H1 (cell line): ENCODE measurements around the gene SLC5A11. TPM values are rescaled to one million over a fixed set of nuclear protein-coding genes. Genes with fewer than 3 reads are reported as not detected.

Experiments
- CTCF ChIA-PET: fragments of 300-600 bp; sonication (Branson Sonifier 250); formaldehyde crosslinking; loops from one replicate; lab custom pipeline; 2021; ENCODE audit not compliant: partially characterized antibody; lab: Charles Lee
- POLR2A ChIA-PET: fragments of 300-600 bp; sonication (Branson Sonifier 250); formaldehyde crosslinking; loops from one replicate; lab custom pipeline; 2021; ENCODE audit warnings: inconsistent platforms; ENCODE audit not compliant: partially characterized antibody; lab: Charles Lee
- DNase-seq, 2 experiments: peaks; one replicate each; pipeline versions ENCODE4 v3.0.0 to v3.0.0-alpha.2; 2010 to 2022; ENCODE audit warnings: low spot score in 2 of 2, low read depth in 1 of 2, mixed read lengths in 1 of 2
- FAIRE-seq: peaks from 2 replicates; lab custom pipeline; 2011; peaks lifted over from hg19 to GRCh38; lab: Jason Lieb, UNC
- H2AFZ ChIP-seq: 2 replicates; pipeline ENCODE4 v1.8.1; 2012; ENCODE audit warnings: low read length, inconsistent platforms
- H2AK5ac ChIP-seq: 2 replicates; pipeline ENCODE4 v1.6.1; 2013; ENCODE audit warnings: low read depth, low read length
- H2BK120ac ChIP-seq: replicated peaks from 2 replicates; pipeline ENCODE3; 2013; ENCODE audit warnings: low read depth, low read length, inconsistent platforms
- H2BK12ac ChIP-seq: 2 replicates; pipeline ENCODE4 v1.6.1; 2013; ENCODE audit warnings: low read depth, low read length
- H2BK15ac ChIP-seq: 2 replicates; pipeline ENCODE4 v1.6.1; 2013; ENCODE audit warnings: low read length
- H2BK20ac ChIP-seq: 2 replicates; pipeline ENCODE4 v1.6.1; 2013; ENCODE audit warnings: low read length
- H2BK5ac ChIP-seq: 2 replicates; pipeline ENCODE4 v1.6.1; 2013; ENCODE audit warnings: low read depth, low read length
- H3K14ac ChIP-seq: 2 replicates; pipeline ENCODE4 v1.6.1; 2013; ENCODE audit warnings: inconsistent platforms; ENCODE audit not compliant: insufficient read length
- H3K18ac ChIP-seq: 2 replicates; pipeline ENCODE4 v1.6.1; 2013; ENCODE audit warnings: low read length; ENCODE audit errors: extremely low read depth
- H3K23ac ChIP-seq: 2 replicates; pipeline ENCODE4 v1.6.1; 2013; ENCODE audit warnings: inconsistent platforms; ENCODE audit not compliant: insufficient read length
- H3K23me2 ChIP-seq: 2 replicates; pipeline ENCODE4 v1.6.1; 2013; ENCODE audit warnings: low read depth, low read length
- H3K27ac ChIP-seq: 2 replicates; pipeline ENCODE4 v1.6.1; 2011; ENCODE audit warnings: low read depth, low read length, inconsistent platforms
- H3K27me3 ChIP-seq, 4 experiments: replicated peaks in 1 of 4; 1 replicate in 1 of 4; 2 replicates in 3 of 4; pipeline versions ENCODE4 v1.6.1 to v1.8.1; 2011 to 2013; ENCODE audit warnings: low read length in 3 of 4, mild to moderate bottlenecking in 3 of 4, inconsistent platforms in 2 of 4, mixed read lengths in 2 of 4, moderate library complexity in 1 of 4; ENCODE audit not compliant: control insufficient read depth in 3 of 4, insufficient read depth in 3 of 4; ENCODE audit errors: extremely low read depth in 1 of 4
- H3K36me3 ChIP-seq, 4 experiments: 2 replicates each; pipeline versions ENCODE4 v1.6.1 to v1.8.1; 2011 to 2013; ENCODE audit warnings: mild to moderate bottlenecking in 4 of 4, low read length in 3 of 4, moderate library complexity in 2 of 4, control low read depth in 1 of 4, inconsistent platforms in 1 of 4; ENCODE audit not compliant: insufficient read depth in 4 of 4, control insufficient read depth in 2 of 4
- H3K4ac ChIP-seq: replicated peaks from 2 replicates; pipeline ENCODE3; 2013; ENCODE audit warnings: low read length, low read depth, mixed read lengths, inconsistent platforms; ENCODE audit not compliant: insufficient read length
- H3K4me1 ChIP-seq, 4 experiments: replicated peaks in 1 of 4; 1 replicate in 1 of 4; 2 replicates in 3 of 4; pipeline versions ENCODE4 v1.6.1 to v1.8.1; 2011 to 2013; ENCODE audit warnings: low read length in 3 of 4, inconsistent platforms in 2 of 4, mixed read lengths in 1 of 4; ENCODE audit not compliant: insufficient read depth in 4 of 4, control insufficient read depth in 3 of 4
- H3K4me2 ChIP-seq, 2 experiments: 2 replicates each; pipeline versions ENCODE4 v1.6.1 to v1.8.1; 2011 to 2013; ENCODE audit warnings: low read depth in 2 of 2, low read length in 2 of 2, control low read depth in 1 of 2, inconsistent platforms in 1 of 2, mild to moderate bottlenecking in 1 of 2; ENCODE audit not compliant: insufficient read depth in 1 of 2
- H3K4me3 ChIP-seq, 4 experiments: fragments of 200-600, 300-600 bp in 1 of 4; sonication (generic), shearing (Covaris generic), sonication (Bioruptor Twin) in 1 of 4; 2 replicates each; pipeline versions ENCODE4 v1.5.1 to v1.8.1; 2011 to 2016; ENCODE audit warnings: low read length in 4 of 4, low read depth in 3 of 4, control low read depth in 2 of 4, inconsistent platforms in 2 of 4, mild to moderate bottlenecking in 2 of 4, mixed read lengths in 1 of 4, moderate library complexity in 1 of 4; ENCODE audit not compliant: insufficient read depth in 2 of 4; ENCODE audit errors: extremely low read depth in 1 of 4
- H3K56ac ChIP-seq: replicated peaks from 2 replicates; pipeline ENCODE3; 2013; ENCODE audit warnings: low read depth, mild to moderate bottlenecking, mixed read lengths, low read length, inconsistent platforms; ENCODE audit not compliant: insufficient read length
- H3K79me1 ChIP-seq: 2 replicates; pipeline ENCODE4 v1.6.1; 2013; ENCODE audit warnings: low read depth, low read length, control low read depth
- H3K79me2 ChIP-seq, 2 experiments: 2 replicates each; pipeline versions ENCODE4 v1.6.1 to v1.8.1; 2012 to 2013; ENCODE audit warnings: low read length in 2 of 2, mild to moderate bottlenecking in 2 of 2, inconsistent platforms in 1 of 2; ENCODE audit not compliant: insufficient read depth in 2 of 2, control insufficient read depth in 1 of 2
- H3K9ac ChIP-seq, 4 experiments: replicated peaks in 1 of 4; 1 replicate in 1 of 4; 2 replicates in 3 of 4; pipeline versions ENCODE4 v1.6.1 to v1.8.1; 2011 to 2013; ENCODE audit warnings: low read depth in 3 of 4, low read length in 3 of 4, control low read depth in 2 of 4, mild to moderate bottlenecking in 2 of 4, moderate library complexity in 2 of 4, inconsistent platforms in 1 of 4; ENCODE audit errors: extremely low read depth in 1 of 4
- H3K9me3 ChIP-seq, 2 experiments: 2 replicates each; pipeline versions ENCODE4 v1.6.1 to v1.8.1; 2012 to 2013; ENCODE audit warnings: mild to moderate bottlenecking in 2 of 2, moderate library complexity in 2 of 2, control low read depth in 1 of 2, inconsistent platforms in 1 of 2, low read depth in 1 of 2, low read length in 1 of 2, mixed read lengths in 1 of 2; ENCODE audit not compliant: insufficient read depth in 2 of 2
- H4K20me1 ChIP-seq, 2 experiments: replicated peaks in 1 of 2; 2 replicates each; pipeline versions ENCODE3 to v1.8.1; 2011 to 2013; ENCODE audit warnings: inconsistent platforms in 2 of 2, low read length in 2 of 2, mild to moderate bottlenecking in 1 of 2; ENCODE audit not compliant: insufficient read depth in 2 of 2, control insufficient read depth in 1 of 2
- H4K5ac ChIP-seq: 2 replicates; pipeline ENCODE4 v1.6.1; 2013; ENCODE audit warnings: low read length, low read depth, mixed read lengths, inconsistent platforms; ENCODE audit not compliant: insufficient read length
- H4K8ac ChIP-seq: 2 replicates; pipeline ENCODE4 v1.8.0; 2013; ENCODE audit warnings: mild to moderate bottlenecking, moderate library complexity, low read length, inconsistent platforms; ENCODE audit not compliant: insufficient read depth; ENCODE audit errors: extremely low read depth
- H4K91ac ChIP-seq: replicated peaks from 2 replicates; pipeline ENCODE3; 2013; ENCODE audit warnings: low read length, mixed read lengths, inconsistent platforms; ENCODE audit not compliant: insufficient read length
- BCL11A ChIP-seq, 2 experiments: IDR thresholded peaks; one replicate each; pipeline ENCODE4 v1.6.1; 2011; ENCODE audit warnings: low read depth in 2 of 2, low read length in 2 of 2, mild to moderate bottlenecking in 2 of 2
- CHD2 ChIP-seq: IDR thresholded peaks from 2 replicates; pipeline ENCODE4 v1.6.1; 2012; ENCODE audit warnings: low read length, improper control_type of control experiment
- EP300 ChIP-seq, 2 experiments: IDR thresholded peaks; 1 replicate in 1 of 2; 2 replicates in 1 of 2; pipeline ENCODE4 v1.6.1; 2011 to 2012; ENCODE audit warnings: low read depth in 2 of 2, low read length in 2 of 2, mild to moderate bottlenecking in 2 of 2, borderline replicate concordance in 1 of 2, inconsistent platforms in 1 of 2, moderate library complexity in 1 of 2
- EZH2 ChIP-seq: fragments of 200-600 bp; sonication (generic); IDR thresholded peaks from 2 replicates; pipeline ENCODE4 v1.7.1; 2012; ENCODE audit warnings: low read depth, mild to moderate bottlenecking, moderate library complexity, low read length, inconsistent platforms; ENCODE audit not compliant: severe bottlenecking
- TBP ChIP-seq: IDR thresholded peaks from 2 replicates; pipeline ENCODE4 v1.6.1; 2011; ENCODE audit warnings: low read depth, low read length, improper control_type of control experiment
- WGBS, 2 experiments: shearing (Covaris generic) in 1 of 2; methylation state at CpG; one replicate each; pipeline versions ENCODE4 v1.1.6 to v1.1.7; 2013 to 2015; ENCODE audit warnings: low lambda C conversion rate in 2 of 2, mixed read lengths in 2 of 2, inconsistent platforms in 1 of 2, low coverage in 1 of 2, missing lambda C conversion rate in 1 of 2; ENCODE audit not compliant: insufficient replicate concordance in 2 of 2, insufficient coverage in 1 of 2, insufficient read length in 1 of 2; ENCODE audit errors: extremely low coverage in 1 of 2, missing lambda C conversion rate in 1 of 2; 5-methylcytosine and 5-hydroxymethylcytosine counted together
- polyA plus RNA-seq, 7 experiments: library from polyadenylated mRNA; depleted of rRNA in 3 of 7; stranded (reverse) in 5 of 7; unstranded in 2 of 7; fragments of >200 nt in 5 of 7; fragments of 200-250 nt in 2 of 7; gene quantifications; 1 replicate in 5 of 7; 2 replicates in 1 of 7; 4 replicates in 1 of 7; pipeline versions ENCODE4 v1.2.1 to v1.2.3, GENCODE V29; 2011 to 2013; ENCODE audit warnings: missing spikeins in 2 of 7, mixed read lengths in 2 of 7
- total RNA-seq: library from RNA; stranded (reverse); fragmentation: NEBNext Ultra II Directional; extraction: Animal tissue kit (Norgen Biotek cat#: 25700); gene quantifications from 2 replicates; pipeline ENCODE4 v1.2.1, GENCODE V29; 2021

SLC5A11 gene
- total and polyA plus RNA-seq, 2 of the 8 experiments (the other 6 are each of a cell fraction or from before 2014, with no cell fraction given), result 0.26 to 0.59 TPM

DNA sequence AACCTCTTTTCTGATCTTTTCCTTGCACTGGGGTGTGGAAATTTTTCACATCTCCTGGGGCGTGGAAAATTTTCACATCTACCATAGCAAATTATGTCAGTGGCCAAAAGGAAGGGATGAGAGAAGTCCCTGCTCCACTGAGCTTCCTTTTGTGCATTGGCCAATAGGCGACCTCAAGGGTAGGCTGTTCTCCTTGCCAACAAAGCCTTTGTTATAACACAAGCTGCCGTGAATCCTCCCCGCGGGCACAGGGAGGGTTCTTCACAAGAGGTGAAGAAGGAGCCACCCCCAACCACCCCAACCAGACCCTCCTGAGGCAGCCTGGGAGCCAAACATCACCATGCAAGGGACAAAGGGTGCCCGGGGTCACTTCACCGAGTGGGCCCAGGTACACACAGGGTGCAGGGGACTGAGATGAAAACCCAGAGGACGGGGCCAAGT lies 6.5 kb downstream of the SLC5A11 start:
- TF ChIP-seq BCL11A (IDR thresholded peaks at IDR 0.05; ENCODE audit: low read depth in 2 of 2, low read length in 2 of 2) (no peak), EZH2 (no peak), CHD2 (no peak), EP300 (IDR thresholded peaks at IDR 0.05; ENCODE audit: borderline replicate concordance in 1 of 2, low read depth in 2 of 2, low read length in 2 of 2) (no peak), TBP (no peak)
- Histone ChIP-seq H3K56ac (no peak overlapping the region), H2AK5ac (no peak overlapping the region), H2AFZ (no peak overlapping the region), H4K5ac (no peak overlapping the region), H3K14ac (no peak overlapping the region), H2BK20ac (no peak overlapping the region), H2BK120ac (no peak overlapping the region), H3K4me3 (no peak overlapping the region), H3K18ac (no peak overlapping the region), H2BK12ac (no peak overlapping the region), H3K23ac (no peak overlapping the region), H3K36me3 (no peaks in the 10 kb centered on the region), H3K27me3 (no peaks in the 10 kb centered on the region), H3K27ac (no peak overlapping the region), H3K4me1 (peaks cover 0 to 3% (median 0%) of the 10 kb centered on the region in 4 experiments; a peak in 1 of 7 replicates), H3K79me2 (no peaks in the 10 kb centered on the region), H3K4ac (no peak overlapping the region), H3K4me2 (no peak overlapping the region), H4K91ac (no peak overlapping the region), H2BK5ac (no peak overlapping the region), H3K23me2 (no peaks in the 10 kb centered on the region), H3K9me3 (no peaks in the 10 kb centered on the region), H2BK15ac (no peak overlapping the region), H3K9ac (no peak overlapping the region), H3K79me1 (no peaks in the 10 kb centered on the region), H4K8ac (no peak overlapping the region), H4K20me1 (no peaks in the 10 kb centered on the region)
- FAIRE-seq (no peak), DNase-seq (no peak)
- WGBS, 2 experiments, result 83% methylated on average over 8 of the region's 8 CpGs; no CpG with 5 or more reads in 1 of the 2 experiments
- ChIA-PET POLR2A (no interaction called here), CTCF (interaction anchor here (0.6 kb wide), 1 partner anchor 940 kb away, joined by 3 read pairs; no protein-coding TSS in a partner anchor)
